ENCODE measurements around the gene C8A.

DNA sequence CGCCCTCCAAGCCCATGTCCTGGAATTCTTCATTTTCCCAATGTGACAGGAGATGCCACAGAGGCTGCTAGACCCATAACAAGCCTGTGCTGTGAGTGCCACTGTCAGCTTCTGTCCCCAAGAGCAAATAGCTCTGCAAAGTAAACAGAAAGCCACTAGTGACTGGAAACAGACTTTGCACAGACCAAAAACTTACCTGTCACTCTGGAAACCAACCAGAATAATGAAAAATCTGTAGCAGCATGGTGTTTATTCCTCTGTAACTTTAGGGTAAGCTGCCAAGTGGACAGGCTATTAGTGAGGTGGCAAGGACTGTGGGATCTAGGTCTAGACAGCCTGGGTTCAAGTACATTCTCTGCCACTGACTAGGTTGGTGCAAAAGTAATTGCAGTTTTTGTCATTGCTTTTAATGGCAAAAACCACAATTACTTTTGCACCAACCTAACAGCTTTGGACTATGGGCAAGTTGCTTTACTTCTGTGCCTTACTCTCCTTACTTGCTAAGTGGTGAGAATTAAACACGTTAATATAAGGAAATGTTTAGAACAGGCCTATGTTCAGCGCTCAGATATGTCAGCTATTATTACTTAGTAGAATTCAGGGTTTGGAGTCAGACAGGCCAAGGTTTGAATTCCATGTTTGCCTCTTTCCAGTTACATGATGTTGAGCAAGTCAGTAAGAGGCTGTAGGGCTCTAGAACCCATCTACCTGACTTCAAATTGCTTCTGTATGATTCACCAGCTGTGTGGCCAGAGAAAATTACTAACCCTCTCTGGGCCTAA, 111.5 kb downstream of the C8A start, which contains the start of gene C8B:
- TF ChIP-seq, protein P1, sequence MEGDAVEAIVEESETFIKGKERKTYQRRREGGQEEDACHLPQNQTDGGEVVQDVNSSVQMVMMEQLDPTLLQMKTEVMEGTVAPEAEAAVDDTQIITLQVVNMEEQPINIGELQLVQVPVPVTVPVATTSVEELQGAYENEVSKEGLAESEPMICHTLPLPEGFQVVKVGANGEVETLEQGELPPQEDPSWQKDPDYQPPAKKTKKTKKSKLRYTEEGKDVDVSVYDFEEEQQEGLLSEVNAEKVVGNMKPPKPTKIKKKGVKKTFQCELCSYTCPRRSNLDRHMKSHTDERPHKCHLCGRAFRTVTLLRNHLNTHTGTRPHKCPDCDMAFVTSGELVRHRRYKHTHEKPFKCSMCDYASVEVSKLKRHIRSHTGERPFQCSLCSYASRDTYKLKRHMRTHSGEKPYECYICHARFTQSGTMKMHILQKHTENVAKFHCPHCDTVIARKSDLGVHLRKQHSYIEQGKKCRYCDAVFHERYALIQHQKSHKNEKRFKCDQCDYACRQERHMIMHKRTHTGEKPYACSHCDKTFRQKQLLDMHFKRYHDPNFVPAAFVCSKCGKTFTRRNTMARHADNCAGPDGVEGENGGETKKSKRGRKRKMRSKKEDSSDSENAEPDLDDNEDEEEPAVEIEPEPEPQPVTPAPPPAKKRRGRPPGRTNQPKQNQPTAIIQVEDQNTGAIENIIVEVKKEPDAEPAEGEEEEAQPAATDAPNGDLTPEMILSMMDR (conservative IDR thresholded peaks at IDR 0.05 in 1 of 2, IDR thresholded peaks at IDR 0.05 in 1 of 2; ENCODE audit: low read depth in 1 of 2, low read length in 2 of 2) = no peak
- no peak for TF ChIP-seq EZH2 (IDR thresholded peaks at IDR 0.05; ENCODE audit: low read length, missing control alignments)

All from fibroblast of lung (primary cell).